ENCODE measurements around the gene BMP8A.
"Not testable (repeated sequence)": the region's sequence is repeated elsewhere in the genome, so short reads cannot be mapped to it uniquely, and the experiment has no call there.

The BMP8A gene

GRCh38 chr1:39491146-39491921, at the start of gene BMP8A:
TSS of gene BMP8A (plus strand) at chr1:39491636. CDS start at chr1:39491992, 356 bp downstream.
- H3K4me3 ChIP-seq (ENCODE audit: low read depth, low read length) = peak within 1 kb of the TSS; percentile 37

DNA sequence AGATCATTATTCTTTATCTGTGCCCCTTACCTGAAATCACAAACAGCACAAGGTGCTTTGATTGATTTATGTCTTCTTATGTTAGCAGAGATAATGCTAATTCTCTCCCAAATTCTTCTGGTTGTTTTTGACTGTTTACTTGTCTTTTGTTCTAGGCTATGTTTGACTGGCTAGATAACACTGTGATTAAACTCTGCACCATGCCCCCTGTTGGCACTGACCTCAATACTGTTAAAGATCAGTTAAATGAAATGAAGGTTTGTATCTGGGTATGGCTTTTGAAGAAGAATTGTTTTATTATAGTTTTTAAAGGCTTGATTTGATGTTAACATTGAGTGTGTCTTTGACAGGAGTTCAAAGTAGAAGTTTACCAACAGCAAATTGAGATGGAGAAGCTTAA, 49.6 kb upstream of the BMP8A start:
- TF ChIP-seq, protein P1, sequence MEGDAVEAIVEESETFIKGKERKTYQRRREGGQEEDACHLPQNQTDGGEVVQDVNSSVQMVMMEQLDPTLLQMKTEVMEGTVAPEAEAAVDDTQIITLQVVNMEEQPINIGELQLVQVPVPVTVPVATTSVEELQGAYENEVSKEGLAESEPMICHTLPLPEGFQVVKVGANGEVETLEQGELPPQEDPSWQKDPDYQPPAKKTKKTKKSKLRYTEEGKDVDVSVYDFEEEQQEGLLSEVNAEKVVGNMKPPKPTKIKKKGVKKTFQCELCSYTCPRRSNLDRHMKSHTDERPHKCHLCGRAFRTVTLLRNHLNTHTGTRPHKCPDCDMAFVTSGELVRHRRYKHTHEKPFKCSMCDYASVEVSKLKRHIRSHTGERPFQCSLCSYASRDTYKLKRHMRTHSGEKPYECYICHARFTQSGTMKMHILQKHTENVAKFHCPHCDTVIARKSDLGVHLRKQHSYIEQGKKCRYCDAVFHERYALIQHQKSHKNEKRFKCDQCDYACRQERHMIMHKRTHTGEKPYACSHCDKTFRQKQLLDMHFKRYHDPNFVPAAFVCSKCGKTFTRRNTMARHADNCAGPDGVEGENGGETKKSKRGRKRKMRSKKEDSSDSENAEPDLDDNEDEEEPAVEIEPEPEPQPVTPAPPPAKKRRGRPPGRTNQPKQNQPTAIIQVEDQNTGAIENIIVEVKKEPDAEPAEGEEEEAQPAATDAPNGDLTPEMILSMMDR (IDR thresholded peaks at IDR 0.05; ENCODE audit: low read depth, low read length) = no peak
- no peak overlapping the region for H3K4me3 ChIP-seq (ENCODE audit: low read depth, low read length)

More at GRCh38 chr1:39491146-39491921, at the start of gene BMP8A:
- TF ChIP-seq, protein P1 (IDR thresholded peaks at IDR 0.05; ENCODE audit: low read depth, low read length) = no peak

DNA sequence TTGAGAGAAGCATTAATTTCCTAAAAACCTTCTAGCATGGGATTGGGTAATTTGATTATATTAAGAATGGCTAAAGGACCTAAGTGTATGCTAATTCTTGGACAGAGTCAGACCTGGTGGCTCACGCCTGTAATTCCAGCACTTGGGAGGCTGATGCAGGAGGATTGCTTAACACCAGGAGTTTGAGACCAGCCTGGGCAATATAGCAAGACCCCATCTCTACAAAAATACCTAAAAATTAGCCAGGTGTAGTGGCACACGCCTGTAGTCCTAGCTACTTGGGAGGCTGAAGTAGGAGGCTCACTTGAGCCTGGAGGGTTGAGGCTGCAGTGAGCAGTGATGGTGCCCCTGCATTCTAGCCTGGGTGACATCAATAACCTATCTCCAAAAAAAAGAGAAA, 45.9 kb upstream of the BMP8A start:
- TF ChIP-seq, protein P1 (IDR thresholded peaks at IDR 0.05; ENCODE audit: low read depth, low read length) = no peak
- no peak overlapping the region for H3K4me3 ChIP-seq (ENCODE audit: low read depth, low read length)

GRCh38 chr1:39446986-39447567, 44.4 kb upstream of the BMP8A start:
- TF ChIP-seq, protein P1 (IDR thresholded peaks at IDR 0.05; ENCODE audit: low read depth, low read length) = no peak

GRCh38 chr1:39450041-39450440, 41.4 kb upstream of the BMP8A start:
- H3K4me3 ChIP-seq (ENCODE audit: low read depth, low read length) = not testable (repeated sequence)

More at GRCh38 chr1:39446986-39447567, 44.4 kb upstream of the BMP8A start:
- no peak overlapping the region for H3K4me3 ChIP-seq (ENCODE audit: low read depth, low read length)

- TF ChIP-seq, protein P1 (IDR thresholded peaks at IDR 0.05; ENCODE audit: low read depth, low read length) = no peak
- H3K4me3 ChIP-seq (ENCODE audit: low read depth, low read length) = no peak overlapping the region
These were observed 40.4 kb upstream of the BMP8A start for GRCh38 chr1:39450956-39451606.

GRCh38 chr1:39452081-39452480, 39.4 kb upstream of the BMP8A start:
- TF ChIP-seq, protein P1 (IDR thresholded peaks at IDR 0.05; ENCODE audit: low read depth, low read length) = no peak
- H3K4me3 ChIP-seq (ENCODE audit: low read depth, low read length) = no peak overlapping the region
